Sigmoid colon (tissue), 7 donors: ENCODE results near the gene WFDC8. TPM values are rescaled to one million over a fixed set of nuclear protein-coding genes. Genes with fewer than 3 reads are reported as not detected.
"Not testable (repeated sequence)": the region's sequence is repeated elsewhere in the genome, so short reads cannot be mapped to it uniquely, and the experiment has no call there.

Source experiments
- DNase-seq: peaks from one replicate; pipeline ENCODE4 v3.0.0-alpha.2; 2019
- H3K27ac ChIP-seq, 4 donors: fragments of 200-600 bp; sonication (generic); one replicate each; pipeline ENCODE4 v1.5.1; 2016 to 2019; ENCODE audit warnings: mild to moderate bottlenecking in 1 of 4
- H3K27me3 ChIP-seq, 3 donors: fragments of 200-600 bp; sonication (generic); one replicate each; pipeline ENCODE4 v1.5.1; 2019; ENCODE audit warnings: mild to moderate bottlenecking in 1 of 3
- H3K36me3 ChIP-seq, 4 donors: fragments of 200-600 bp; sonication (generic); one replicate each; pipeline ENCODE4 v1.5.1; 2016 to 2019
- H3K4me1 ChIP-seq, 4 donors: fragments of 200-600 bp; sonication (generic); one replicate each; pipeline ENCODE4 v1.5.1; 2017 to 2019
- H3K4me3 ChIP-seq, 4 donors: fragments of 200-600 bp; sonication (generic); one replicate each; pipeline ENCODE4 v1.5.1; 2017 to 2019; ENCODE audit warnings: mild to moderate bottlenecking in 2 of 4, moderate library complexity in 1 of 4
- H3K9me3 ChIP-seq, 4 donors: fragments of 200-600 bp in 3 of 4; sonication (generic) in 3 of 4; one replicate each; pipeline versions ENCODE4 v1.5.1 to v1.6.1; 2013 to 2019
- CTCF ChIP-seq, 4 experiments: fragments of 450-650 bp in 3 of 4; fragments of 200-600 bp in 1 of 4; IDR thresholded peaks; one replicate each; pipeline ENCODE4 v1.5.1; 2016 to 2019; ENCODE audit warnings: antibody characterized with exemption in 4 of 4, mild to moderate bottlenecking in 3 of 4, moderate library complexity in 2 of 4
- EP300 ChIP-seq, 4 donors: sonication (generic); formaldehyde crosslinking; IDR thresholded peaks; one replicate each; pipeline ENCODE4 v1.6.1; 2017; ENCODE audit warnings: antibody characterized with exemption in 4 of 4
- POLR2A ChIP-seq, 2 donors: fragments of 450-650 bp; IDR thresholded peaks; one replicate each; pipeline ENCODE4 v1.6.1; 2016; ENCODE audit warnings: antibody characterized with exemption in 2 of 2, mild to moderate bottlenecking in 2 of 2, moderate library complexity in 2 of 2
- POLR2AphosphoS5 ChIP-seq, 4 donors: sonication (generic); formaldehyde crosslinking; IDR thresholded peaks; one replicate each; pipeline ENCODE4 v1.6.1; 2017; ENCODE audit warnings: antibody characterized with exemption in 4 of 4
- WGBS, 2 donors: extraction: QIAGEN DNeasy Blood & Tissue Kit; methylation state at CpG; one replicate each; pipeline ENCODE4 v1.1.7; 2013; 5-methylcytosine and 5-hydroxymethylcytosine counted together
- intact Hi-C: fragments of 100-400 bp; cut with DNase I; formaldehyde crosslinking; loops from one replicate; pipeline ENCODE4 v1.15.1; 2023
- polyA plus RNA-seq, 3 donors: library from polyadenylated mRNA; stranded (reverse); fragments of 200-250 nt; gene quantifications; one replicate each; pipeline ENCODE4 v1.2.3, GENCODE V29; 2013
- total RNA-seq, 4 donors: library from RNA; depleted of rRNA; stranded (reverse); fragments of >200 nt; gene quantifications; one replicate each; pipeline ENCODE4 v1.1.0, GENCODE V29; 2016
- donor health status: healthy with polysubstance abuse.
- donor health status: Bipolar disorder and iron deficiency.
- donor health status: healthy.

WFDC8 gene
- total and polyA plus RNA-seq, 7 donors = not detected

- 31 to 38% methylated on average over 1 of the region's 1 CpG for WGBS, 2 donors
- no peak for DNase-seq
- Histone ChIP-seq H3K36me3 (no peaks in the 10 kb centered on the region), H3K27ac (no peak overlapping the region), H3K4me3 (no peak overlapping the region), H3K9me3 (no peaks in the 10 kb centered on the region), H3K27me3 (no peaks in the 10 kb centered on the region), H3K4me1 (no peaks in the 10 kb centered on the region)
- no peak for TF ChIP-seq EP300 (IDR thresholded peaks at IDR 0.05)
- TF ChIP-seq POLR2AphosphoS5 (IDR thresholded peaks at IDR 0.05) = no peak
- no peak for TF ChIP-seq POLR2A (IDR thresholded peaks at IDR 0.05)
- no peak for TF ChIP-seq CTCF (IDR thresholded peaks at IDR 0.05)
- intact Hi-C loops = no loop called here
These were observed 10.6 kb upstream of the WFDC8 start for GRCh38 chr20:45589725-45590124.

- no peaks in the 10 kb centered on the region for H3K4me1 ChIP-seq
- no peaks in the 10 kb centered on the region for H3K27me3 ChIP-seq
- TF ChIP-seq POLR2AphosphoS5 (IDR thresholded peaks at IDR 0.05) (no peak), POLR2A (IDR thresholded peaks at IDR 0.05) (no peak), CTCF (IDR thresholded peaks at IDR 0.05) (no peak), EP300 (IDR thresholded peaks at IDR 0.05) (no peak)
- H3K36me3 ChIP-seq = no peaks in the 10 kb centered on the region
- no peaks in the 10 kb centered on the region for H3K9me3 ChIP-seq
- H3K4me3 ChIP-seq = no peak overlapping the region
- WGBS, 2 donors = 85 to 86% methylated on average over 2 of the region's 2 CpGs
- intact Hi-C loops = no loop called here
- H3K27ac ChIP-seq = no peak overlapping the region
- DNase-seq = no peak
These were observed 9.7 kb upstream of the WFDC8 start for GRCh38 chr20:45588800-45589199.

- H3K36me3 ChIP-seq, H3K4me3 ChIP-seq, H3K4me1 ChIP-seq, H3K27me3 ChIP-seq, DNase-seq, intact Hi-C loops, H3K27ac ChIP-seq, H3K9me3 ChIP-seq: not testable (repeated sequence)
- 71 to 84% methylated on average over 5 of the region's 5 CpGs for WGBS, 2 donors
These were observed 6.9 kb upstream of the WFDC8 start for GRCh38 chr20:45585986-45586385.

GRCh38 chr20:45584294-45584693 lies 5.2 kb upstream of the WFDC8 start:
- 89 to 94% methylated on average over 5 of the region's 5 CpGs for WGBS, 2 donors
- H3K27me3 ChIP-seq = not testable (repeated sequence)

DNA sequence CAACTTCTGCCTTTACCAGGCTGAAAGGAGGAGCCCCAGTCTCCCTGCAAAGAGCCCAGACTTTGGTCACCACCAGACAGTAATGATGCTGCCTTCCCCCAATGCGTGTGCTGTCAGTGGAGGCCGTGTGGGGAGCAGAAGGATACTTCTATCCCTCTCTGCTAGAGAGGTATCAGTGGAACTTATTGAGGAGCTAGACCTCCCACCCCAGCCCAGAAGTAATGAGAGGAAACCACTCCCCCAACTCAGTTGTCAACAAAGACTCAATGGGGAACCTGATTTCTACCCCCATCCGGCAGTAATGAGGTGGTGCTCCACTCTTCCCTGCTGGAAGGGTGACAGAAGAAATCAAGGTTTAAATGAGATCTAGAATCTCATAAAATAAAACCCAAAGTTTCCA lies 4.4 kb upstream of the WFDC8 start:
- 88 to 93% methylated on average over 3 of the region's 3 CpGs for WGBS, 2 donors
- no peak for TF ChIP-seq CTCF (IDR thresholded peaks at IDR 0.05)
- TF ChIP-seq EP300 (IDR thresholded peaks at IDR 0.05) = no peak
- no peak for TF ChIP-seq POLR2AphosphoS5 (IDR thresholded peaks at IDR 0.05)
- no peak for TF ChIP-seq POLR2A (IDR thresholded peaks at IDR 0.05)
- no peak for DNase-seq
- H3K4me1 ChIP-seq = no peaks in the 10 kb centered on the region
- no peaks in the 10 kb centered on the region for H3K9me3 ChIP-seq
- H3K36me3 ChIP-seq = no peaks in the 10 kb centered on the region
- no peaks in the 10 kb centered on the region for H3K27me3 ChIP-seq
- no peak overlapping the region for H3K4me3 ChIP-seq
- H3K27ac ChIP-seq = no peak overlapping the region
- intact Hi-C loops = no loop called here

More at GRCh38 chr20:45584294-45584693, 5.2 kb upstream of the WFDC8 start:
- DNase-seq, intact Hi-C loops, H3K4me3 ChIP-seq, H3K9me3 ChIP-seq, H3K36me3 ChIP-seq, H3K4me1 ChIP-seq, H3K27ac ChIP-seq: not testable (repeated sequence)

- H3K36me3 ChIP-seq = no peaks in the 10 kb centered on the region
- TF ChIP-seq POLR2AphosphoS5 (IDR thresholded peaks at IDR 0.05) = no peak
- no peak for TF ChIP-seq EP300 (IDR thresholded peaks at IDR 0.05)
- no peak for TF ChIP-seq CTCF (IDR thresholded peaks at IDR 0.05)
- no peak for TF ChIP-seq POLR2A (IDR thresholded peaks at IDR 0.05)
- no peak overlapping the region for H3K27ac ChIP-seq
- intact Hi-C loops = no loop called here
- H3K4me3 ChIP-seq = no peak overlapping the region
- H3K4me1 ChIP-seq = peaks cover 0 to 4% (median 0%) of the 10 kb centered on the region in 4 donors
- no peak for DNase-seq
- no peaks in the 10 kb centered on the region for H3K27me3 ChIP-seq
- no peaks in the 10 kb centered on the region for H3K9me3 ChIP-seq
These were observed 2.6 kb upstream of the WFDC8 start for GRCh38 chr20:45581702-45582101.
